NCI-H146 (cell line): ENCODE data around the gene ALG3.

Source experiments
- DNase-seq: peaks from one replicate; lab custom pipeline; 2025; lab: John Stamatoyannopoulos, UW

ALG3 gene

DNA sequence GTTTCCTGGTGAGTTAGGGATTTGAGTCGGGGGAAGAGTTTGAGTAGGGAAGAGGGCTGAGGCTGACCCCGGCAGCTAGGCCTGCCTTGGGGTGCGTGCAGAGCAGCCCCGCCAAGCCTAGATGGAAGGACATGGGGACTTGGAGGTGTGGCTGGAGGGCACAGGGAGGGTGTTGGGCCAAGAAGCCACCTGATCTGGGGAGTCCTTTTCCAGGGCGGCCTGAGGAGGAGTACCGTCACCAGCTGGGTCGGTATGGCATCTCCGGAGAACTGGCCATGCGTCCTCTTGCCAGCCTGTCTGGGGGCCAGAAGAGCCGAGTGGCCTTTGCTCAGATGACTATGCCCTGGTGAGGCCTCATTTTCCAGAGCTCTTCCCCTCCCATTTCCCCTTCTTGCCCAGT is 55.9 kb downstream of the ALG3 start:
- DNase-seq, result no peak
